ENCODE results near the gene SPRY2.
"Not testable (repeated sequence)": the region's sequence is repeated elsewhere in the genome, so short reads cannot be mapped to it uniquely, and the experiment has no call there.

SPRY2 gene

GRCh38 chr13:80371840-80372509 is 31.0 kb upstream of the SPRY2 start:
- no peaks in the 10 kb centered on the region for H3K36me3 ChIP-seq (ENCODE audit: control insufficient read depth, low read depth, low read length)
- no peaks in the 10 kb centered on the region for H3K9me3 ChIP-seq (ENCODE audit: control insufficient read depth, low read depth, low read length)
- H3K4me3 ChIP-seq (ENCODE audit: low read length), result no peak overlapping the region
- H3K9ac ChIP-seq (ENCODE audit: low read length), result no peak overlapping the region
- H3K27me3 ChIP-seq (ENCODE audit: control insufficient read depth, insufficient read depth, low read length), result no peaks in the 10 kb centered on the region
- no peak overlapping the region for H3K27ac ChIP-seq (ENCODE audit: low read length)
- no peaks in the 10 kb centered on the region for H3K4me1 ChIP-seq (ENCODE audit: control insufficient read depth, low read depth, low read length)

DNA sequence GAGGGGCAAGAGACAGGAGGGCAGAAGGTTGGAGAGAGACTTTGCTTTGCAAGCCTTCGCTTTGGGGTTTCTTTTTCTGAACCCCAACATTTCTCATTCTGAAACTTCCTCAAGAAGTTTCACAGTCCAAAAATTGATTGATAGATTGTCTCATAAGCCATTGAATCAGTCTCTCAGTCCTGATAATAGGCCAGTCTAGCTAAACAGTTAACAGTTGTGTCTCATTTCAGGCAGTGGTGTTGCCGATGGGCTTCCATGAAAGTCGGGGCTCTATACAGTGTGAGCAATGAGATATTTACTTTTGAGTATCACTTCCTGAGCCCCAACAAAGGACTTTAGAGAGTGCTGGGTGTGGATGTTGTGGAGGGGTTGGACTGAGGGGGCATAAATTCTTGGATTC is 26.5 kb upstream of the SPRY2 start:
- Histone ChIP-seq H3K9me3 (ENCODE audit: control insufficient read depth, low read depth, low read length) (no peaks in the 10 kb centered on the region), H3K27me3 (ENCODE audit: control insufficient read depth, insufficient read depth, low read length) (no peaks in the 10 kb centered on the region), H3K9ac (ENCODE audit: low read length) (no peak overlapping the region), H3K27ac (ENCODE audit: low read length) (no peak overlapping the region), H3K4me3 (ENCODE audit: low read length) (no peak overlapping the region), H3K36me3 (ENCODE audit: control insufficient read depth, low read depth, low read length) (no peaks in the 10 kb centered on the region), H3K4me1 (ENCODE audit: control insufficient read depth, low read depth, low read length) (peaks cover 2% of the 10 kb centered on the region)

- Histone ChIP-seq H3K4me1 (ENCODE audit: control insufficient read depth, low read depth, low read length) (peaks cover 37% of the 10 kb centered on the region), H3K9me3 (ENCODE audit: control insufficient read depth, low read depth, low read length) (no peaks in the 10 kb centered on the region), H3K4me3 (ENCODE audit: low read length) (no peak overlapping the region), H3K36me3 (ENCODE audit: control insufficient read depth, low read depth, low read length) (no peaks in the 10 kb centered on the region), H3K27me3 (ENCODE audit: control insufficient read depth, insufficient read depth, low read length) (no peaks in the 10 kb centered on the region), H3K27ac (ENCODE audit: low read length) (no peak overlapping the region), H3K9ac (ENCODE audit: low read length) (no peak overlapping the region)
These were observed 23.1 kb upstream of the SPRY2 start for GRCh38 chr13:80363890-80364503.

DNA sequence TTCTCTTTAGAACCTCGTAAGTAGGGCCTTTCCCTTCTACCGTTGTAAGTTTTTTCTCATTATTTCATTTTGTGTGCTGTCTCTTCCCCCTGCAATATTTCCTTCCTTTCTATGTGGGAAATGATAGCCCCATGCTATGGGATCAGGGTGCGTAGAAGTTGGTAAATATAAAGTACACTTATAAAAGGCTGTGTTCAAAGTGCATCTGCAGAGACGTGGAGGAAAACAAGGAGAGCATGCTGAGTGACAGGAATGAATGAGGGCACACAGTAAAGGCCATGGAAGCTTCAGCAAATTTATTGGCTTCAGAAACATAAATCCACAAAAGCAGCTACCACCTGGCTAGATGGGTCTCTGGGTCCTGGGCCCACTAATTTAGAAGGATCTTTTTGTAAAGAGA is 21.6 kb upstream of the SPRY2 start:
- no peaks in the 10 kb centered on the region for H3K27me3 ChIP-seq (ENCODE audit: control insufficient read depth, insufficient read depth, low read length)
- no peak overlapping the region for H3K27ac ChIP-seq (ENCODE audit: low read length)
- H3K4me1 ChIP-seq (ENCODE audit: control insufficient read depth, low read depth, low read length), result peaks cover 41% of the 10 kb centered on the region
- H3K4me3 ChIP-seq (ENCODE audit: low read length), result no peak overlapping the region
- H3K36me3 ChIP-seq (ENCODE audit: control insufficient read depth, low read depth, low read length), result no peaks in the 10 kb centered on the region
- no peaks in the 10 kb centered on the region for H3K9me3 ChIP-seq (ENCODE audit: control insufficient read depth, low read depth, low read length)
- no peak overlapping the region for H3K9ac ChIP-seq (ENCODE audit: low read length)

GRCh38 chr13:80361883-80362327 is 21.0 kb upstream of the SPRY2 start:
- no peak overlapping the region for H3K9ac ChIP-seq (ENCODE audit: low read length)
- H3K27ac ChIP-seq (ENCODE audit: low read length), result no peak overlapping the region
- no peaks in the 10 kb centered on the region for H3K36me3 ChIP-seq (ENCODE audit: control insufficient read depth, low read depth, low read length)
- H3K4me1 ChIP-seq (ENCODE audit: control insufficient read depth, low read depth, low read length), result peaks cover 41% of the 10 kb centered on the region
- H3K4me3 ChIP-seq (ENCODE audit: low read length), result no peak overlapping the region
- H3K9me3 ChIP-seq (ENCODE audit: control insufficient read depth, low read depth, low read length), result no peaks in the 10 kb centered on the region
- H3K27me3 ChIP-seq (ENCODE audit: control insufficient read depth, insufficient read depth, low read length), result no peaks in the 10 kb centered on the region

DNA sequence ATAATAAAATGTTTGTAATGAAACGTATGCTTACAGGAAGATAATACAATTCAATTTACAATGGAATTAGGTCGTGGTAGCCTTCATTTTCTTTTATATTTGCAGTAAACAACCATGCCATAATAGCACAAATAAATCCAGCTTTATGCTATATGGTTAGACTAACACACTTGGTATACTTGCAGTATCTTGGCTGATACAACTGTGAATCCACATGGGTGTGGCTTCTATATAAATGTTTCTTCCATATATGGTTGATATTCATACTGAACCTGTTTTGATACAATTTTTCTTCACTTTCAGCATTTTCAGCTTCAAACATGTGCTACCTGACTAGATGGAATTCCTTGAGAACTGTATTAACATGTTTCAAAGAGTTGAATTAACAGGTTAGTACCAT is 20.4 kb upstream of the SPRY2 start:
- Histone ChIP-seq H3K9me3 (ENCODE audit: control insufficient read depth, low read depth, low read length) (no peaks in the 10 kb centered on the region), H3K27ac (ENCODE audit: low read length) (no peak overlapping the region), H3K4me3 (ENCODE audit: low read length) (no peak overlapping the region), H3K36me3 (ENCODE audit: control insufficient read depth, low read depth, low read length) (no peaks in the 10 kb centered on the region), H3K27me3 (ENCODE audit: control insufficient read depth, insufficient read depth, low read length) (no peaks in the 10 kb centered on the region), H3K4me1 (ENCODE audit: control insufficient read depth, low read depth, low read length) (peaks cover 41% of the 10 kb centered on the region), H3K9ac (ENCODE audit: low read length) (no peak overlapping the region)

DNA sequence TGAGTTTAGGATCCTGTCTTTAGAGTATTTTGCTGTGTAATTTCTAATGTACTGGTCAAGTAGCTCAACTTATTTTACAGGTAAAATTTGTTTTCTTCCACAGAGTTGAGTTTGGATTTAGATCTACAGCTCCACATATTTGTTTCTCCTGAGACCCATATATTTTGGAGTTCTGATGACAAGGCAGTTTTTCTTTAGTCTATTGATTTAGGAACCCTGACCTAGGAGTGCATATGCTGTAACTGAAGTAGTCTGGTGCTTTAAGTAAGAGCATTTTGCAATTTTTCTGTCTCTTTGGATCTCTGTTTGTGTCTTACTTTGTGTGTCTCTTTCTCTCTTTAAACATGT is 19.5 kb upstream of the SPRY2 start:
- Histone ChIP-seq H3K36me3 (ENCODE audit: control insufficient read depth, low read depth, low read length) (no peaks in the 10 kb centered on the region), H3K4me1 (ENCODE audit: control insufficient read depth, low read depth, low read length) (peaks cover 41% of the 10 kb centered on the region), H3K4me3 (ENCODE audit: low read length) (peak overlapping the region; percentile 62), H3K27me3 (ENCODE audit: control insufficient read depth, insufficient read depth, low read length) (no peaks in the 10 kb centered on the region), H3K9ac (ENCODE audit: low read length) (peak overlapping the region; percentile 36), H3K9me3 (ENCODE audit: control insufficient read depth, low read depth, low read length) (no peaks in the 10 kb centered on the region), H3K27ac (ENCODE audit: low read length) (peak overlapping the region; percentile 71)

- peak overlapping the region; percentile 71 for H3K27ac ChIP-seq (ENCODE audit: low read length)
- no peaks in the 10 kb centered on the region for H3K9me3 ChIP-seq (ENCODE audit: control insufficient read depth, low read depth, low read length)
- peak overlapping the region; percentile 62 for H3K4me3 ChIP-seq (ENCODE audit: low read length)
- no peaks in the 10 kb centered on the region for H3K27me3 ChIP-seq (ENCODE audit: control insufficient read depth, insufficient read depth, low read length)
- peak overlapping the region; percentile 36 for H3K9ac ChIP-seq (ENCODE audit: low read length)
- H3K4me1 ChIP-seq (ENCODE audit: control insufficient read depth, low read depth, low read length), result peaks cover 41% of the 10 kb centered on the region
- H3K36me3 ChIP-seq (ENCODE audit: control insufficient read depth, low read depth, low read length), result no peaks in the 10 kb centered on the region
These were observed 19.0 kb upstream of the SPRY2 start for GRCh38 chr13:80359778-80360452.

DNA sequence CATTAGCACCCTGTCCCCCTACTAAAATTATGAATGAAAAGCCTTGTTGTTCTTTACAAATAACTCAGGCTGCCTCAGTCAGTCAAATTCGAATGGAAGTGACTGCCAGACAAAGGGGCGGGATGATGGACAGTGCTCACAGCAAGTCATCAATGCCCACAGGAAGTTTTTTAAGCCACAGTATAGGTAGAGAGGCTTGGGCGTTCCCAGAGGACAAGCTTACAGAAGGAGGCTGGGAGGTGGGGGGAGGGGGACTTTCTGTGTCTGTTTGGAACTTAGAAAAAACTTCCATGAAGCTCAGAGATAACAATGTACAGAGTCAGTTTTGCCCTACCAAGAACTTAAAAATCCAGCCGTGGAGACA is 18.5 kb upstream of the SPRY2 start:
- Histone ChIP-seq H3K4me3 (ENCODE audit: low read length) (peak overlapping the region; percentile 62), H3K36me3 (ENCODE audit: control insufficient read depth, low read depth, low read length) (no peaks in the 10 kb centered on the region), H3K27me3 (ENCODE audit: control insufficient read depth, insufficient read depth, low read length) (no peaks in the 10 kb centered on the region), H3K9me3 (ENCODE audit: control insufficient read depth, low read depth, low read length) (no peaks in the 10 kb centered on the region), H3K9ac (ENCODE audit: low read length) (peak overlapping the region; percentile 39), H3K27ac (ENCODE audit: low read length) (peak overlapping the region; percentile 63), H3K4me1 (ENCODE audit: control insufficient read depth, low read depth, low read length) (peaks cover 41% of the 10 kb centered on the region)

DNA sequence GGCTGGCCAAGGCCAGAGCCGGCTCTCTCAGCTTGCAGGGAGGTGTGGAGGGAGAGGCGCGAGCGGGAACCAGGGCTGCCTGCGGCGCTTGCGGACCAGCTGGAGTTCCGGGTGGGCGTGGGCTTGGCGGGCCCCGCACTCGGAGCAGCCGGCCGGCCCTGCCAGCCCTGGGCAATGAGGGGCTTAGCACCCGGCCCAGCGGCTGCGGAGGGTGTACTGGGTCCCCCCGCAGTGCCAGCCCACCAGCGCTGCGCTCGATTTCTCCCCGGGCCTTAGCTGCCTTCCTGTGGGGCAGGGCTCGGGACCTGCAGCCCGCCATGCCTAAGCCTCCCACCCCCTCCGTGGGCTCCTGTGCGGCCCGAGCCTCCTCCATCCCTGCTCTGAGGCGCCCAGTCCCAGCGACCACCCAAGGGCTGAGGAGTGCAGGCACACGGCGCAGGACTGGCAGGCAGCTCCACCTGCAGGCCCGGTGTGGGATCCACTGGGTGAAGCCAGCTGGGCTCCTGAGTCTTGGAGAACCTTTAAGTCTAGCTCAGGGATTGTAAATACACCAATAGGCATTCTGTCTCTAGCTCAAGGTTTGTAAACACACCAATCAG is 14.7 kb upstream of the SPRY2 start:
- H3K27ac ChIP-seq (ENCODE audit: low read length); H3K27me3 ChIP-seq (ENCODE audit: control insufficient read depth, insufficient read depth, low read length); H3K9me3 ChIP-seq (ENCODE audit: control insufficient read depth, low read depth, low read length); H3K9ac ChIP-seq (ENCODE audit: low read length); H3K4me3 ChIP-seq (ENCODE audit: low read length); H3K36me3 ChIP-seq (ENCODE audit: control insufficient read depth, low read depth, low read length): not testable (repeated sequence)
- H3K4me1 ChIP-seq (ENCODE audit: control insufficient read depth, low read depth, low read length), result peaks cover 20% of the 10 kb centered on the region

DNA sequence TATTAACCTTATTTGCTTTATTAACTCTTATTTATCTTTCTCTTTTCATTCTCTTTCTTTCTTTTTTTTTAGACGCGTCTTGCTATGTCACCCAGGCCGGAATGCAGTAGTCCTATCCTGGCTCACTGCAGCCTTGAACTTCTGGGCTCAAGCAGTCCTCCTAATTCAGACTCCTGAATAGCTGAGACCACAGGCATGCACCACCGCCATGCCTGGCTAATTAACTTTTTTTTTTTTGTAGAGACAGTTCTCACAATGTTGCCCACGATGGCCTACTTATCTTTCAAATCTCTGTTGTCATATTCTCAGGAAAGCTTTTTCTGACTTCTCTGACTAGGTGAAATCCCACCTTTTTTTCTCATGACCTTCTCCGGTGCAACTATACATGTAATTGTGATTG is 7.8 kb upstream of the SPRY2 start:
- peaks cover 6% of the 10 kb centered on the region for H3K27me3 ChIP-seq (ENCODE audit: control insufficient read depth, insufficient read depth, low read length)
- H3K9ac ChIP-seq (ENCODE audit: low read length), result no peak overlapping the region
- H3K4me1 ChIP-seq (ENCODE audit: control insufficient read depth, low read depth, low read length), result peaks cover 14% of the 10 kb centered on the region
- H3K4me3 ChIP-seq (ENCODE audit: low read length), result no peak overlapping the region
- no peaks in the 10 kb centered on the region for H3K36me3 ChIP-seq (ENCODE audit: control insufficient read depth, low read depth, low read length)
- H3K9me3 ChIP-seq (ENCODE audit: control insufficient read depth, low read depth, low read length), result no peaks in the 10 kb centered on the region
- no peak overlapping the region for H3K27ac ChIP-seq (ENCODE audit: low read length)
